ENCODE measurements around the gene IL1RN. TPM values are rescaled to one million over a fixed set of nuclear protein-coding genes. Genes with fewer than 3 reads are reported as not detected.
A peak's percentile ranks its signal among the peaks of the same experiment; 100 is the strongest.

IL1RN gene
- polyA plus RNA-seq, 3 donors: 89.9 to 109 (median 92.0) TPM

DNA sequence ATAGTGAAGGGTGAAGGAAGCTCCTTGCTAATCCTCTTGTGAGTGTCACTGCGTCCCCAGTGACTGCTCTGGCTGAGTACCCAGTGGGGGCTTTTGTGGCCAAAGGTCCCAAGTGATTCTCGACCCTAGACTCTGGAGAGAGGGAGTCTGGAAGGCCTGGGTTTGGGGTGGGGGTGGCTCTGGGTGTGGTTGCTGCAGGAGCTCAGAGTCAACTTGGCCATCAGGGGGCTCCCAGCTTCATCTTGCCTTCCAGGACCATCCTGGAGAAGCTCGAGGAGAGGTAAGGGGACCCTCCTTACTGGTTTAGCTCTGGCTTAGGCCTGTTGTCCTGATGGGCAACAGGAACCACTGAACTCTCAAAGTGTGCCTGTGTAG lies 47.0 kb downstream of the IL1RN start:
- Histone ChIP-seq H3K9ac (ENCODE audit: insufficient read depth, low read length, poor library complexity, severe bottlenecking) (peak overlapping the region; percentile 93), H3K79me2 (ENCODE audit: insufficient read depth, low read length) (peaks cover 56% of the 10 kb centered on the region), H3K9me3 (replicated peaks in 1 of 2; ENCODE audit: control insufficient read depth in 1 of 2, insufficient read depth in 1 of 2, low read length in 2 of 2) (no peaks in the 10 kb centered on the region), H3K4me2 (replicated peaks; ENCODE audit: extremely low read depth, low read length, poor library complexity, severe bottlenecking) (peak overlapping the region; percentile 99), H3K4me3 (replicated peaks in 1 of 3; ENCODE audit: low read depth in 2 of 3, low read length in 3 of 3) (peak overlapping the region; percentile 56 to 95 (median 77)), H3K27ac (ENCODE audit: low read depth in 1 of 2, low read length in 2 of 2) (peak overlapping the region; percentile 96 to 97), H3K4me1 (ENCODE audit: control insufficient read depth in 1 of 2, insufficient read depth in 2 of 2, low read length in 2 of 2) (peaks cover 60 to 77% of the 10 kb centered on the region in 2 donors), H3K27me3 (ENCODE audit: control insufficient read depth in 2 of 2, insufficient read depth in 2 of 2, low read length in 2 of 2) (no peaks in the 10 kb centered on the region), H3K36me3 (replicated peaks in 1 of 2; ENCODE audit: control insufficient read depth in 1 of 2, insufficient read depth in 2 of 2, low read length in 2 of 2) (peaks cover 8 to 28% of the 10 kb centered on the region in 2 donors), H2AFZ (ENCODE audit: insufficient read depth, low read depth, low read length, poor library complexity, severe bottlenecking) (peak overlapping the region; percentile 76), H4K20me1 (ENCODE audit: insufficient read depth, low read length) (peaks cover 49% of the 10 kb centered on the region)
- TF ChIP-seq, protein P1, sequence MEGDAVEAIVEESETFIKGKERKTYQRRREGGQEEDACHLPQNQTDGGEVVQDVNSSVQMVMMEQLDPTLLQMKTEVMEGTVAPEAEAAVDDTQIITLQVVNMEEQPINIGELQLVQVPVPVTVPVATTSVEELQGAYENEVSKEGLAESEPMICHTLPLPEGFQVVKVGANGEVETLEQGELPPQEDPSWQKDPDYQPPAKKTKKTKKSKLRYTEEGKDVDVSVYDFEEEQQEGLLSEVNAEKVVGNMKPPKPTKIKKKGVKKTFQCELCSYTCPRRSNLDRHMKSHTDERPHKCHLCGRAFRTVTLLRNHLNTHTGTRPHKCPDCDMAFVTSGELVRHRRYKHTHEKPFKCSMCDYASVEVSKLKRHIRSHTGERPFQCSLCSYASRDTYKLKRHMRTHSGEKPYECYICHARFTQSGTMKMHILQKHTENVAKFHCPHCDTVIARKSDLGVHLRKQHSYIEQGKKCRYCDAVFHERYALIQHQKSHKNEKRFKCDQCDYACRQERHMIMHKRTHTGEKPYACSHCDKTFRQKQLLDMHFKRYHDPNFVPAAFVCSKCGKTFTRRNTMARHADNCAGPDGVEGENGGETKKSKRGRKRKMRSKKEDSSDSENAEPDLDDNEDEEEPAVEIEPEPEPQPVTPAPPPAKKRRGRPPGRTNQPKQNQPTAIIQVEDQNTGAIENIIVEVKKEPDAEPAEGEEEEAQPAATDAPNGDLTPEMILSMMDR (IDR thresholded peaks at IDR 0.05): no peak
- Mint-ChIP-seq H3K27ac (peak overlapping the region; percentile 93 to 98 (median 97)), H3K27me3 (ENCODE audit: low read depth in 3 of 3) (no peaks in the 10 kb centered on the region), H3K4me3 (peak overlapping the region; percentile 89 to 94), H3K9me3 (peaks cover 0 to 1% (median 0%) of the 10 kb centered on the region in 7 donors), H3K4me1 (peaks cover 71% of the 10 kb centered on the region), H3K36me3 (peaks cover 26 to 30% of the 10 kb centered on the region in 2 donors)
- intact Hi-C loops (cut with micrococcal nuclease): no loop called here
- no peak for DNase-seq
- 0% methylated on average over 3 of the region's 3 CpGs for WGBS (ENCODE audit: insufficient coverage)

DNA sequence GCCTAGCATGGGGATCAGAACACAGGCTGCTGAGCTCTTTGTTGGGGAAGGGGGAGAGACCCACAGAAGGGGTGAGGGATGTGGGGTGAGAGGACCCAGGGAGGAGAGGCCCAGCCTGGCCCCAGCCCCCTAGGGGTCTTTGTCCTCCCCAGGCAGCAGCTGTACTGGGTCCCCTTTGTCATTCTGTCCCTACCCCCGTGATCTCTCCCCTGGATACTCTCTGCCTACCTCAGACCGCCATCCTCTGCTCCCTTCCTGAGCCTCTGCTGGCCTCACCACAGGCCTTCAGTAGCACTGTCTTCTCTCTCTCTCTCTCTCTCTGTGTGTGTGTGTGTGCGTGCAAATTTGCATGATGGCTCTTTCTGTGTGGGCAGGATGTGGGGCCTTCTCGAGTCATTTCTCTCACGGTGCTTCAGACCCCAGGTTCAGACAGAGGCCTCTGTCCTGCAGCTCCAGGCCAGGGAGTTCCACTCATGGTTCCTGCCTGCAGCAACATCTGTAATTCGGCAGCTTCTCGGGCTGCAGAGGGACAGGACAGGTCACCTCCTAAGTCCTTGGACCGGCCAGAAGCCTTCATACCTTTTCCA lies 47.7 kb downstream of the IL1RN start:
- H2AFZ ChIP-seq (ENCODE audit: insufficient read depth, low read depth, low read length, poor library complexity, severe bottlenecking): no peak overlapping the region
- no peak for DNase-seq
- H4K20me1 ChIP-seq (ENCODE audit: insufficient read depth, low read length): peaks cover 57% of the 10 kb centered on the region
- intact Hi-C loops (cut with micrococcal nuclease): loop anchor here in 1 of 2 donors (5.0 kb wide), 1 partner anchor 33 kb away; no protein-coding TSS in a partner anchor
- Mint-ChIP-seq H3K9me3 (peaks cover 0 to 1% (median 0%) of the 10 kb centered on the region in 7 donors), H3K36me3 (peaks cover 26 to 36% of the 10 kb centered on the region in 2 donors), H3K4me3 (peak overlapping the region; percentile 89 to 94), H3K27me3 (ENCODE audit: low read depth in 3 of 3) (no peaks in the 10 kb centered on the region), H3K27ac (peak overlapping the region; percentile 93 to 98 (median 97)), H3K4me1 (peaks cover 73% of the 10 kb centered on the region)
- H3K4me2 ChIP-seq (replicated peaks; ENCODE audit: extremely low read depth, low read length, poor library complexity, severe bottlenecking): peak overlapping the region; percentile 99
- H3K27ac ChIP-seq (ENCODE audit: low read depth in 1 of 2, low read length in 2 of 2): peak overlapping the region; percentile 96 to 97
- peak overlapping the region; percentile 93 for H3K9ac ChIP-seq (ENCODE audit: insufficient read depth, low read length, poor library complexity, severe bottlenecking)
- H3K79me2 ChIP-seq (ENCODE audit: insufficient read depth, low read length): peaks cover 64% of the 10 kb centered on the region
- H3K27me3 ChIP-seq (ENCODE audit: control insufficient read depth in 2 of 2, insufficient read depth in 2 of 2, low read length in 2 of 2): no peaks in the 10 kb centered on the region
- H3K4me1 ChIP-seq (ENCODE audit: control insufficient read depth in 1 of 2, insufficient read depth in 2 of 2, low read length in 2 of 2): peaks cover 64 to 79% of the 10 kb centered on the region in 2 donors
- peak overlapping the region; percentile 56 to 95 (median 77) for H3K4me3 ChIP-seq (replicated peaks in 1 of 3; ENCODE audit: low read depth in 2 of 3, low read length in 3 of 3)
- H3K9me3 ChIP-seq (replicated peaks in 1 of 2; ENCODE audit: control insufficient read depth in 1 of 2, insufficient read depth in 1 of 2, low read length in 2 of 2): no peaks in the 10 kb centered on the region
- TF ChIP-seq, protein P1 (IDR thresholded peaks at IDR 0.05): no peak
- peaks cover 8 to 28% of the 10 kb centered on the region in 2 donors for H3K36me3 ChIP-seq (replicated peaks in 1 of 2; ENCODE audit: control insufficient read depth in 1 of 2, insufficient read depth in 2 of 2, low read length in 2 of 2)
- WGBS (ENCODE audit: insufficient coverage): 20% methylated on average over 2 of the region's 8 CpGs
